ENCODE data around the gene ETV6. TPM values are rescaled to one million over a fixed set of nuclear protein-coding genes. Genes with fewer than 3 reads are reported as not detected.

The ETV6 gene
- total RNA-seq, 1 experiment from 2014 or later: 14.1 TPM

DNA sequence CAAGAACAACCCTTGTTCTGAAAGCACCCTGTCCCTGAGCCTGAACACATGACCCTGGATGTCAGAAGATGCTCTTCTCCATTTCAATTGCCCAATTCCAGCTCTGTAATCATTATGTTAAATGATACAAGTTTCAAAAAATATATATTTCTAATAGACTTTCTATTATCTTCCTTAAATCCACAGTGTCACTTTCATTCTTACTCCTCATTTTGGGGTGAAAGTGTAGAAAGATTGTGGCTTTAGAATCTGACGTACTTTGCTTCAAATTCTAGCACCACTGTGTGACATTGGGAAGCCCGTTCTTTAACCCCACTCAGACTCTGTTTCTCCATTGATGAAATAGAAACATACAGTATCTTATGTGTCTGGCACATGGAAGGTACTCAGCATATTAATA is 83.2 kb downstream of the ETV6 start:
- RAD21 ChIA-PET (ENCODE audit: low non-redundant PET in 1 of 2, low total read pairs in 2 of 2, uncharacterized antibody in 2 of 2, unreplicated experiment in 2 of 2): no interaction called here
- Histone ChIP-seq H3K4me2 (ENCODE audit: low read length) (no peak overlapping the region), H3K9ac (ENCODE audit: low read length) (no peak overlapping the region), H3K9me2 (ENCODE audit: insufficient read depth) (no peaks in the 10 kb centered on the region), H3K4me1 (ENCODE audit: control insufficient read depth in 1 of 2, insufficient read depth in 2 of 2, low read length in 2 of 2) (peaks cover 33 to 34% of the 10 kb centered on the region in 2 experiments), H2AFZ (ENCODE audit: low read depth, low read length, poor library complexity, severe bottlenecking) (no peak overlapping the region), H3K27ac (ENCODE audit: low read depth, low read length) (no peak overlapping the region), H3K4me3 (replicated peaks in 1 of 2; ENCODE audit: low read depth in 1 of 2, low read length in 2 of 2) (no peak overlapping the region), H3K36me3 (ENCODE audit: control insufficient read depth in 1 of 2, insufficient read depth in 2 of 2, low read length in 2 of 2) (no peaks in the 10 kb centered on the region), H3K9me3 (ENCODE audit: control insufficient read depth in 1 of 2, insufficient read depth in 1 of 2, low read depth in 1 of 2, low read length in 2 of 2) (no peaks in the 10 kb centered on the region), H3K79me2 (ENCODE audit: insufficient read depth, low read length) (no peaks in the 10 kb centered on the region), H4K20me1 (ENCODE audit: insufficient read depth) (no peaks in the 10 kb centered on the region), H3K27me3 (ENCODE audit: insufficient read depth, low read length) (no peaks in the 10 kb centered on the region)
- CTCF ChIA-PET: no interaction called here
- ATAC-seq (no peak), DNase-seq (ENCODE audit: low read depth, low spot score) (no peak)
- POLR2A ChIA-PET: no interaction called here
- no peak for TF ChIP-seq POLR2A (IDR thresholded peaks at IDR 0.05; ENCODE audit: borderline replicate concordance, extremely low read depth, insufficient read depth, insufficient read length)
- TF ChIP-seq YY1 (IDR thresholded peaks at IDR 0.05; ENCODE audit: extremely low read depth, insufficient replicate concordance, low read depth, low read length): no peak
- no peak for TF ChIP-seq RAD21 (IDR thresholded peaks at IDR 0.05; ENCODE audit: low read depth)
- no peak for TF ChIP-seq EZH2phosphoT487 (IDR thresholded peaks at IDR 0.05; ENCODE audit: borderline replicate concordance)
- no peak for TF ChIP-seq CEBPB (IDR thresholded peaks at IDR 0.05; ENCODE audit: low read depth)
- TF ChIP-seq, protein P1, sequence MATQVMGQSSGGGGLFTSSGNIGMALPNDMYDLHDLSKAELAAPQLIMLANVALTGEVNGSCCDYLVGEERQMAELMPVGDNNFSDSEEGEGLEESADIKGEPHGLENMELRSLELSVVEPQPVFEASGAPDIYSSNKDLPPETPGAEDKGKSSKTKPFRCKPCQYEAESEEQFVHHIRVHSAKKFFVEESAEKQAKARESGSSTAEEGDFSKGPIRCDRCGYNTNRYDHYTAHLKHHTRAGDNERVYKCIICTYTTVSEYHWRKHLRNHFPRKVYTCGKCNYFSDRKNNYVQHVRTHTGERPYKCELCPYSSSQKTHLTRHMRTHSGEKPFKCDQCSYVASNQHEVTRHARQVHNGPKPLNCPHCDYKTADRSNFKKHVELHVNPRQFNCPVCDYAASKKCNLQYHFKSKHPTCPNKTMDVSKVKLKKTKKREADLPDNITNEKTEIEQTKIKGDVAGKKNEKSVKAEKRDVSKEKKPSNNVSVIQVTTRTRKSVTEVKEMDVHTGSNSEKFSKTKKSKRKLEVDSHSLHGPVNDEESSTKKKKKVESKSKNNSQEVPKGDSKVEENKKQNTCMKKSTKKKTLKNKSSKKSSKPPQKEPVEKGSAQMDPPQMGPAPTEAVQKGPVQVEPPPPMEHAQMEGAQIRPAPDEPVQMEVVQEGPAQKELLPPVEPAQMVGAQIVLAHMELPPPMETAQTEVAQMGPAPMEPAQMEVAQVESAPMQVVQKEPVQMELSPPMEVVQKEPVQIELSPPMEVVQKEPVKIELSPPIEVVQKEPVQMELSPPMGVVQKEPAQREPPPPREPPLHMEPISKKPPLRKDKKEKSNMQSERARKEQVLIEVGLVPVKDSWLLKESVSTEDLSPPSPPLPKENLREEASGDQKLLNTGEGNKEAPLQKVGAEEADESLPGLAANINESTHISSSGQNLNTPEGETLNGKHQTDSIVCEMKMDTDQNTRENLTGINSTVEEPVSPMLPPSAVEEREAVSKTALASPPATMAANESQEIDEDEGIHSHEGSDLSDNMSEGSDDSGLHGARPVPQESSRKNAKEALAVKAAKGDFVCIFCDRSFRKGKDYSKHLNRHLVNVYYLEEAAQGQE (IDR thresholded peaks at IDR 0.05; ENCODE audit: low read depth): no peak
- intact Hi-C loops (cut with micrococcal nuclease): loop anchor here (10.0 kb wide), 1 partner anchor 302 kb away; no protein-coding TSS in a partner anchor
- BruUV-seq (replicated peaks): no TSS peak
